ENCODE measurements around the gene HOXA9. TPM values are rescaled to one million over a fixed set of nuclear protein-coding genes. Genes with fewer than 3 reads are reported as not detected.
A peak's percentile ranks its signal among the peaks of the same experiment; 100 is the strongest.

Gene HOXA9
- polyA plus RNA-seq, 3 donors, result 0.55 to 1.9 (median 1.2) TPM

DNA sequence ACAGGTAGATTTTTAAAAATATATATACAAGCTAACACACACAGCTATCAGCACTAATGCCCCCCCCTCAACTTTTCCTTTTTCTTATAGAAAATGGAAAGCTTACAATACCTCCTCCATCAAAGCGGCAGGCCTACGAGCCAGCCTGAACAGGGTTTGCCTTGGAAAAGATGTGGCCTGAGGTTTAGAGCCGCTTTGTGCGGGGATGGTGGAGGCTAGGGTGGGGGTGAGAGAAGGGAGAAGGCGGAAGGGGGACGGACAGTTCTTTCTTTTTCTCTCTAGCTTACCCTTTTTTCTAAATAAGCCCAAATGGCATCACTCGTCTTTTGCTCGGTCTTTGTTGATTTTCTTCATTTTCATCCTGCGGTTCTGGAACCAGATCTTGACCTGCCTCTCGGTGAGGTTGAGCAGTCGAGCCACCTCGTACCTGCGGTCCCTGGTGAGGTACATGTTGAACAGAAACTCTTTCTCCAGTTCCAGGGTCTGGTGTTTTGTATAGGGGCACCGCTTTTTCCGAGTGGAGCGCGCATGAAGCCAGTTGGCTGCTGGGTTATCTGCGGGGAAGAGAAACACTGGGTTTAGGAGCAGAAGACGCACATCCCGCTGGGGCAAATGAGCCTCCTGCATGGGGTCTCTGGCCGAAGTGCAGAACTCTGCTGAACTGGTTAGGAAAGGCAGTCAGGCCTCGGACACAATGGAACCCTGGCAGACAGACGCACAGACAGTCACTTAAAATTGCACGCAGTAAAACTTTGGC, 1.9 kb downstream of the HOXA9 start:
- no peaks in the 10 kb centered on the region for H3K36me3 ChIP-seq (replicated peaks in 1 of 2; ENCODE audit: control insufficient read depth in 1 of 2, insufficient read depth in 2 of 2, low read length in 2 of 2)
- H3K4me3 ChIP-seq (replicated peaks in 1 of 3; ENCODE audit: low read depth in 2 of 3, low read length in 3 of 3), result peak overlapping the region in 1 of 3 experiments; percentile 74
- 5% methylated on average over 15 of the region's 24 CpGs for WGBS (ENCODE audit: insufficient coverage)
- H3K4me2 ChIP-seq (replicated peaks; ENCODE audit: extremely low read depth, low read length, poor library complexity, severe bottlenecking), result peak overlapping the region; percentile 69
- no peaks in the 10 kb centered on the region for H4K20me1 ChIP-seq (ENCODE audit: insufficient read depth, low read length)
- peaks cover 67% of the 10 kb centered on the region for H3K4me1 Mint-ChIP-seq
- H3K4me1 ChIP-seq (ENCODE audit: control insufficient read depth in 1 of 2, insufficient read depth in 2 of 2, low read length in 2 of 2), result peaks cover 71 to 86% of the 10 kb centered on the region in 2 donors
- peaks cover 18 to 36% of the 10 kb centered on the region in 2 donors for H3K36me3 Mint-ChIP-seq
- H3K27me3 ChIP-seq (ENCODE audit: control insufficient read depth in 2 of 2, insufficient read depth in 2 of 2, low read length in 2 of 2), result peaks cover 57 to 92% of the 10 kb centered on the region in 2 donors
- no peak for DNase-seq
- H2AFZ ChIP-seq (ENCODE audit: insufficient read depth, low read depth, low read length, poor library complexity, severe bottlenecking), result peak overlapping the region; percentile 79
- peaks cover 84 to 93% (median 86%) of the 10 kb centered on the region in 3 donors for H3K27me3 Mint-ChIP-seq (ENCODE audit: low read depth in 3 of 3)
- no peak overlapping the region for H3K9ac ChIP-seq (ENCODE audit: insufficient read depth, low read length, poor library complexity, severe bottlenecking)
- peak overlapping the region in 2 of 7 donors; percentile 37 to 57 for H3K27ac Mint-ChIP-seq
- peaks cover 7% of the 10 kb centered on the region for H3K79me2 ChIP-seq (ENCODE audit: insufficient read depth, low read length)
- TF ChIP-seq, protein P1, sequence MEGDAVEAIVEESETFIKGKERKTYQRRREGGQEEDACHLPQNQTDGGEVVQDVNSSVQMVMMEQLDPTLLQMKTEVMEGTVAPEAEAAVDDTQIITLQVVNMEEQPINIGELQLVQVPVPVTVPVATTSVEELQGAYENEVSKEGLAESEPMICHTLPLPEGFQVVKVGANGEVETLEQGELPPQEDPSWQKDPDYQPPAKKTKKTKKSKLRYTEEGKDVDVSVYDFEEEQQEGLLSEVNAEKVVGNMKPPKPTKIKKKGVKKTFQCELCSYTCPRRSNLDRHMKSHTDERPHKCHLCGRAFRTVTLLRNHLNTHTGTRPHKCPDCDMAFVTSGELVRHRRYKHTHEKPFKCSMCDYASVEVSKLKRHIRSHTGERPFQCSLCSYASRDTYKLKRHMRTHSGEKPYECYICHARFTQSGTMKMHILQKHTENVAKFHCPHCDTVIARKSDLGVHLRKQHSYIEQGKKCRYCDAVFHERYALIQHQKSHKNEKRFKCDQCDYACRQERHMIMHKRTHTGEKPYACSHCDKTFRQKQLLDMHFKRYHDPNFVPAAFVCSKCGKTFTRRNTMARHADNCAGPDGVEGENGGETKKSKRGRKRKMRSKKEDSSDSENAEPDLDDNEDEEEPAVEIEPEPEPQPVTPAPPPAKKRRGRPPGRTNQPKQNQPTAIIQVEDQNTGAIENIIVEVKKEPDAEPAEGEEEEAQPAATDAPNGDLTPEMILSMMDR (IDR thresholded peaks at IDR 0.05), result no peak
- intact Hi-C loops (cut with micrococcal nuclease), result loop anchor here (5.0 to 10.0 kb wide), 4 partner anchors 309 to 796 kb away; no protein-coding TSS in a partner anchor
- peaks cover 3 to 46% (median 35%) of the 10 kb centered on the region in 7 donors for H3K9me3 Mint-ChIP-seq
- H3K27ac ChIP-seq (ENCODE audit: low read depth in 1 of 2, low read length in 2 of 2), result no peak overlapping the region
- peak overlapping the region; percentile 72 to 92 for H3K4me3 Mint-ChIP-seq
- peaks cover 18 to 36% of the 10 kb centered on the region in 2 donors for H3K9me3 ChIP-seq (replicated peaks in 1 of 2; ENCODE audit: control insufficient read depth in 1 of 2, insufficient read depth in 1 of 2, low read length in 2 of 2)

DNA sequence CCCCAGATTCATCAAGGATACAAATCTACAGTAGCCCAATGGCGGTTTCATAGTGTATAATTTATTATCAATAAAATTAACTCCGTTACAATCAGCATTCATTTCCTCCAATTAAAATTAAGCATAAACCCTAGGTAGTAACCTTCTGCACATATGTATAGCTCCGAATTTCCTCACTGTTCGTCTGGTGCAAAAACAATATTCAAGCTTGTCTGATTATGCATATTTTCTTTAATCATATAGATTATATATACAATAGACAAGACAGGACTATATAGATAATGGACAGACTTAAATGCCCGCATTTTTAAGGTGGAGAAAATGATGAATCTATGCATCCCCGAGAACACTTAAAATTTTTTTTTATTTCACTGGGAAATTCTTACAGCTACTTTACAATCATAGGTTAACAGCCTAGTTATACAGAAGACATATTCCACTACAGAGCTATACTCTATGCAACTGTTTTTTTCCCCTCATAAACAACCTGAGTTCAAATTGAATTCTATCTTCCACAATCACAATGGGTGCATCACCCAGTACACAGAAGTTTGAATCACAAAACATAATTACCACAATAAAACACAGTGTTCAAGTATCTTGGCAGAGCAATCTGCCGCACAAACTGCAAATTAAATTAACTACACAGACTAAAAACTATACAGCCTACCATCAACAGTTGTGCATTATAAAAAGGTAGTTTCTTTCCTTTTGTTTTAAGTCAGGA, 2.6 kb downstream of the HOXA9 start:
- Histone ChIP-seq H3K9me3 (replicated peaks in 1 of 2; ENCODE audit: control insufficient read depth in 1 of 2, insufficient read depth in 1 of 2, low read length in 2 of 2) (peaks cover 18 to 39% of the 10 kb centered on the region in 2 donors), H4K20me1 (ENCODE audit: insufficient read depth, low read length) (no peaks in the 10 kb centered on the region), H3K36me3 (replicated peaks in 1 of 2; ENCODE audit: control insufficient read depth in 1 of 2, insufficient read depth in 2 of 2, low read length in 2 of 2) (no peaks in the 10 kb centered on the region), H3K27me3 (ENCODE audit: control insufficient read depth in 2 of 2, insufficient read depth in 2 of 2, low read length in 2 of 2) (peaks cover 57 to 92% of the 10 kb centered on the region in 2 donors), H3K4me3 (replicated peaks in 1 of 3; ENCODE audit: low read depth in 2 of 3, low read length in 3 of 3) (peak overlapping the region in 1 of 3 experiments; percentile 74), H3K79me2 (ENCODE audit: insufficient read depth, low read length) (peaks cover 7% of the 10 kb centered on the region), H3K4me2 (replicated peaks; ENCODE audit: extremely low read depth, low read length, poor library complexity, severe bottlenecking) (peak overlapping the region; percentile 69), H3K4me1 (ENCODE audit: control insufficient read depth in 1 of 2, insufficient read depth in 2 of 2, low read length in 2 of 2) (peaks cover 68 to 84% of the 10 kb centered on the region in 2 donors), H2AFZ (ENCODE audit: insufficient read depth, low read depth, low read length, poor library complexity, severe bottlenecking) (no peak overlapping the region), H3K27ac (ENCODE audit: low read depth in 1 of 2, low read length in 2 of 2) (no peak overlapping the region), H3K9ac (ENCODE audit: insufficient read depth, low read length, poor library complexity, severe bottlenecking) (no peak overlapping the region)
- peak overlapping the region in 1 of 2 donors; percentile 92 for H3K4me3 Mint-ChIP-seq
- no CpG with 5 or more reads among the region's 7 CpGs for WGBS (ENCODE audit: insufficient coverage)
- peaks cover 16 to 38% of the 10 kb centered on the region in 2 donors for H3K36me3 Mint-ChIP-seq
- intact Hi-C loops (cut with micrococcal nuclease), result loop anchor here (5.0 to 10.0 kb wide), 4 partner anchors 308 to 795 kb away; no protein-coding TSS in a partner anchor
- peaks cover 69% of the 10 kb centered on the region for H3K4me1 Mint-ChIP-seq
- H3K9me3 Mint-ChIP-seq, result peaks cover 3 to 47% (median 35%) of the 10 kb centered on the region in 7 donors
- peaks cover 84 to 93% (median 86%) of the 10 kb centered on the region in 3 donors for H3K27me3 Mint-ChIP-seq (ENCODE audit: low read depth in 3 of 3)
- no peak for DNase-seq
- TF ChIP-seq, protein P1 (IDR thresholded peaks at IDR 0.05), result no peak
- H3K27ac Mint-ChIP-seq, result no peak overlapping the region

All from CD14-positive monocyte (primary cell).